K562 (cell line): ENCODE measurements around the gene RAI1. TPM values are rescaled to one million over a fixed set of nuclear protein-coding genes. Genes with fewer than 3 reads are reported as not detected.
A peak's percentile ranks its signal among the peaks of the same experiment; 100 is the strongest.

ENCODE experiments used
- ATAC-seq: fragments of 200-7000 bp; cut with Tn5 transposase; 3 replicates; pipeline ENCODE4 v1.9.1; 2020; ENCODE audit warnings: moderate library complexity
- BruUV-seq: library from RNA; stranded (reverse); fragments of 400-500 nt; replicated peaks from 2 replicates; lab custom pipeline; 2021; lab: Mats Ljungman, UMichigan
- CTCF ChIA-PET: fragments of 300-600 bp; formaldehyde crosslinking; extraction: SDS; loops from one replicate; lab custom pipeline; 2021; ENCODE audit warnings: low intra/inter-chr PET ratio; lab: Yijun Ruan, JAX
- POLR2A ChIA-PET: fragments of 300-600, 350-650 bp; sonication (Branson Sonifier 250); formaldehyde crosslinking; extraction: SDS; loops from one replicate; lab custom pipeline; 2021; ENCODE audit warnings: antibody characterized with exemption, inconsistent platforms; lab: Yijun Ruan, JAX
- DNase-seq, 4 experiments: peaks; one replicate each; pipeline versions ENCODE4 v3.0.0 to v3.0.0-alpha.2; 2011 to 2018; ENCODE audit warnings: low spot score in 3 of 4, mixed read lengths in 3 of 4; ENCODE audit errors: extremely low read depth in 1 of 4
- FAIRE-seq: peaks from 2 replicates; lab custom pipeline; 2011; peaks lifted over from hg19 to GRCh38; lab: Jason Lieb, UNC
- H2AFZ ChIP-seq: 2 replicates; pipeline ENCODE4 v1.6.0; 2011; ENCODE audit warnings: low read depth, low read length, control low read depth, inconsistent platforms
- H3K27ac ChIP-seq: fragments of 200-600 bp; 3 replicates; pipeline ENCODE4 v1.8.0; 2011; ENCODE audit warnings: low read depth, mild to moderate bottlenecking, control low read depth, inconsistent platforms, low read length, moderate library complexity, mixed read lengths; ENCODE audit errors: extremely low read depth
- H3K27me3 ChIP-seq, 2 experiments: fragments of 300-600 bp in 1 of 2; 2 replicates in 1 of 2; 3 replicates in 1 of 2; pipeline versions ENCODE4 v1.6.0 to v1.8.0; 2011; ENCODE audit warnings: inconsistent platforms in 2 of 2, low read length in 2 of 2, mild to moderate bottlenecking in 1 of 2, mixed read lengths in 1 of 2, moderate library complexity in 1 of 2; ENCODE audit not compliant: control insufficient read depth in 2 of 2, insufficient read depth in 2 of 2
- H3K36me3 ChIP-seq: fragments of 300-600 bp; 3 replicates; pipeline ENCODE4 v1.8.0; 2011; ENCODE audit warnings: mild to moderate bottlenecking, low read length, inconsistent platforms; ENCODE audit not compliant: control insufficient read depth, insufficient read depth
- H3K4me1 ChIP-seq, 2 experiments: fragments of 200-600 bp in 1 of 2; replicated peaks in 1 of 2; 2 replicates in 1 of 2; 3 replicates in 1 of 2; pipeline versions ENCODE4 v1.5.1 to v1.8.0; 2011; ENCODE audit warnings: inconsistent platforms in 2 of 2, low read length in 2 of 2, mild to moderate bottlenecking in 1 of 2, mixed read lengths in 1 of 2, moderate library complexity in 1 of 2; ENCODE audit not compliant: control insufficient read depth in 2 of 2, insufficient read depth in 2 of 2
- H3K4me2 ChIP-seq: 2 replicates; pipeline ENCODE4 v1.6.1; 2011; ENCODE audit warnings: low read length, control low read depth, inconsistent platforms, mixed read lengths; ENCODE audit not compliant: insufficient read depth
- H3K4me3 ChIP-seq: fragments of 200-600 bp; sonication (generic), shearing (Covaris generic); 2 replicates; pipeline ENCODE4 v1.5.1; 2016; ENCODE audit warnings: control low read depth, inconsistent platforms
- H3K79me2 ChIP-seq: fragments of 200-600 bp; 3 replicates; pipeline ENCODE4 v1.8.0; 2011; ENCODE audit warnings: low read length, inconsistent platforms; ENCODE audit not compliant: control insufficient read depth, insufficient read depth
- H3K9ac ChIP-seq, 2 experiments: 2 replicates each; pipeline versions ENCODE4 v1.6.0 to v1.6.1; 2011; ENCODE audit warnings: low read depth in 2 of 2, low read length in 2 of 2, control low read depth in 1 of 2, inconsistent platforms in 1 of 2, mild to moderate bottlenecking in 1 of 2, mixed read lengths in 1 of 2; ENCODE audit not compliant: insufficient read depth in 1 of 2
- H3K9me1 ChIP-seq: one replicate; pipeline ENCODE4 v1.6.0; 2011; ENCODE audit warnings: inconsistent platforms, mild to moderate bottlenecking, low read length, moderate library complexity; ENCODE audit not compliant: control insufficient read depth, insufficient read depth
- H3K9me3 ChIP-seq: replicated peaks from 2 replicates; pipeline ENCODE4 v1.5.1; 2011; ENCODE audit warnings: low read depth, low read length, inconsistent platforms; ENCODE audit not compliant: control insufficient read depth, insufficient read depth
- H4K20me1 ChIP-seq: replicated peaks from 2 replicates; pipeline ENCODE4 v1.6.1; 2011; ENCODE audit warnings: low read length, inconsistent platforms, mixed read lengths; ENCODE audit not compliant: control insufficient read depth, insufficient read depth
- ELF2 ChIP-seq: fragments of 250-450 bp; sonication (Bioruptor Pico); IDR thresholded peaks from 2 replicates; pipeline ENCODE4 v1.5.0; 2021; ENCODE audit warnings: mild to moderate bottlenecking
- NELFE ChIP-seq: IDR thresholded peaks from 2 replicates; pipeline ENCODE4 v1.6.1; 2011; ENCODE audit warnings: mild to moderate bottlenecking; ENCODE audit not compliant: insufficient read depth, insufficient read length
- NFRKB ChIP-seq: fragments of 450-650 bp; IDR thresholded peaks from 2 replicates; pipeline ENCODE4 v1.6.1; 2016; ENCODE audit warnings: low read depth
- RBFOX2 ChIP-seq: fragments of 200-400 bp; formaldehyde crosslinking; IDR thresholded peaks from 2 replicates; pipeline ENCODE4 v1.6.1; 2017; ENCODE audit warnings: low read depth, mild to moderate bottlenecking, low read length, moderate library complexity
- ZFP30 ChIP-seq: fragments of 250-450 bp; sonication (Bioruptor Pico); IDR thresholded peaks from 2 replicates; pipeline ENCODE4 v1.8.0; 2022; ENCODE audit warnings: moderate library complexity, mild to moderate bottlenecking, inconsistent platforms, borderline replicate concordance
- WGBS: fragments of 100-300 bp; shearing (Covaris generic); methylation state at CpG from one replicate; pipeline ENCODE4 v1.1.6; 2016; ENCODE audit warnings: low coverage, mixed read lengths; ENCODE audit not compliant: insufficient coverage; ENCODE audit errors: missing lambda C conversion rate; 5-methylcytosine and 5-hydroxymethylcytosine counted together
- in situ Hi-C: fragments of 300-500 bp; cut with MboI; formaldehyde crosslinking; loops from 4 replicates; pipeline ENCODE4 v1.15.0; 2018; ENCODE audit warnings: inconsistent platforms, mixed read lengths
- intact Hi-C: fragments of 100-400 bp; cut with micrococcal nuclease; formaldehyde crosslinking; loops from 2 replicates; pipeline ENCODE4 v1.14.2; 2022
- polyA plus RNA-seq, 8 experiments: library from polyadenylated mRNA; depleted of rRNA in 4 of 8; stranded (reverse) in 5 of 8; unstranded in 3 of 8; fragments of >200 nt; fragmentation: Nextera tagmentation in 2 of 8; fragmentation: Illumina TruSeq in 1 of 8; extraction: Ambion mirVana in 2 of 8; extraction: Trizol in 1 of 8; gene quantifications; 2 replicates each; pipeline versions ENCODE4 v1.2.1 to v1.2.3, GENCODE V29; 2011 to 2014; ENCODE audit warnings: inconsistent platforms in 1 of 8, missing spikeins in 1 of 8
- total RNA-seq, 7 experiments: library from RNA; depleted of rRNA in 6 of 7; stranded (reverse); fragments of >200 nt in 6 of 7; fragmentation: Illumina TruSeq in 2 of 7; extraction: Trizol in 2 of 7; gene quantifications; 2 replicates each; pipeline versions ENCODE4 v1.2.1 to v1.2.3, GENCODE V29; 2011 to 2021; ENCODE audit warnings: low replicate concordance in 1 of 7
- TF ChIP-seq, protein P1 (sequence below): sonication (generic); formaldehyde crosslinking; IDR thresholded peaks from 2 replicates; pipeline ENCODE4 v1.8.1; 2022; ENCODE audit warnings: missing genetic modification reagents
- TF ChIP-seq, protein P2 (sequence below): fragments of 250-450 bp; sonication (Bioruptor Pico); IDR thresholded peaks from 2 replicates; pipeline ENCODE4 v1.8.0; 2022; ENCODE audit warnings: inconsistent platforms
- TF ChIP-seq, protein P3 (sequence below): fragments of 450-650 bp; conservative IDR thresholded peaks from 2 replicates; pipeline ENCODE4 v1.6.1; 2016; ENCODE audit warnings: missing genetic modification characterization, low read depth, mild to moderate bottlenecking, missing compliant biosample characterization, moderate library complexity
- TF ChIP-seq, protein P4 (sequence below): fragments of 450-650 bp; IDR thresholded peaks from 2 replicates; pipeline ENCODE4 v1.6.1; 2014; ENCODE audit warnings: low read depth, mild to moderate bottlenecking, moderate library complexity, borderline replicate concordance

Gene RAI1
- total and polyA plus RNA-seq, 9 of the 15 experiments (the other 6 are each of a cell fraction or from before 2014, with no cell fraction given) = 0.68 to 19.9 (median 5.5) TPM

DNA sequence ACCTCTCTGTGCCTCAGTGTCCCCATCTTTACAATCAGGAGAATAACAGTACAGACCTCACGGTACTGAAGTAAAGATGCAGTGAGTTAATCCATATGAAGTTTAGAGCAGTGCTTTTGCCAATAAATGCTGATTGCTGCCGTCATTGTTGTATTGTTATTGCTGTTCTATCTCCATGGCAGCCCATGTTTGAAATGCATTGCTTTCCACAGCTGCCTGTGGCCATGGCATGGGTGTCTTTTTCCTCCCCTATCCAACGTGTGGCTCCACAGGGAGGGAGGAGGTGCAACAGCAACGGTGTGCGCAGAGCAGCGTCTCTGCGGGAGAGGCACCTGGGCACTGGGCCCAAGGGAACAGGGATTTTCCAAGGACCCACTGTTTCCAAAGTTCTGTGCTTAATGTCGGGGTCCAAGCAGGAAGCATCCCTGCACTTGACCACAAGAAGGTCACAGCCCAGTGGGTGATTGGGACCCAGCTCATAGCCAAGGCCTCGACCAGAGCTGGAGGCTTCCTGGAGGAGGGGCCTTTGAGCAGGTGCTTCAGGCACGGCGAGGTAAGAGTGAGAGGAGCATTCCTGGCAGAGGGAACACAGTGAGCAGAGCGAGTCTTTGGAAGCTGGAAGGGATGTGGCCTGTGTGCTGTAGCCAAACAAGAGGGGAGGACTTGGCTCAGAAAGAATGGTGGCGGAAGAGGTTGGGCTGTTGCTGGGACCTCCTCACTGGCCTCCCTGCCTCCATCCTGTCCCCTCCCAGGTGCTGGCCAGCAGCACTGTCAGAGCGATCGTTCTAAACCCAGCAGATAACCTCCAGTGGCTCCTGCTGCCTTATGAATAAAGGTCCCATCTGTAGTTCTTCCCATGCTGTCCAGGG lies 3.9 kb downstream of the RAI1 start:
- POLR2A ChIA-PET = interaction anchor here (0.6 to 1.2 kb wide), 3 partner anchors 8 to 91 kb away, joined by 3 to 6 read pairs (median 3); no protein-coding TSS in a partner anchor
- Histone ChIP-seq H3K4me3 (no peak overlapping the region), H3K36me3 (peaks cover 23% of the 10 kb centered on the region; the same call in 2 of the 3 replicates), H3K4me1 (peaks cover 22 to 47% of the 10 kb centered on the region in 2 experiments), H3K27me3 (no peaks in the 10 kb centered on the region), H2AFZ (no peak overlapping the region), H4K20me1 (peaks cover 14% of the 10 kb centered on the region), H3K27ac (peak overlapping the region; percentile 41; the same call in 2 of the 3 replicates), H3K9me3 (no peaks in the 10 kb centered on the region), H3K9ac (peak overlapping the region; percentile 25 to 87; a peak in 2 of 4 replicates), H3K79me2 (peaks cover 69% of the 10 kb centered on the region), H3K4me2 (peak overlapping the region; percentile 58), H3K9me1 (no peaks in the 10 kb centered on the region)
- no peak for FAIRE-seq
- no peak for ATAC-seq
- WGBS = 71% methylated on average over 7 of the region's 15 CpGs
- in situ Hi-C loops (no loop called here), intact Hi-C loops (loop anchor here (5.0 to 10.0 kb wide), 3 partner anchors 100 to 352 kb away; partner anchors contain the start of genes ATPAF2 and GID4)
- no TSS peak for BruUV-seq
- CTCF ChIA-PET = interaction anchor here (0.6 kb wide), 1 partner anchor 348 kb away, joined by 3 read pairs; no protein-coding TSS in a partner anchor
- TF ChIP-seq ELF2 = no peak
- TF ChIP-seq, protein P1, sequence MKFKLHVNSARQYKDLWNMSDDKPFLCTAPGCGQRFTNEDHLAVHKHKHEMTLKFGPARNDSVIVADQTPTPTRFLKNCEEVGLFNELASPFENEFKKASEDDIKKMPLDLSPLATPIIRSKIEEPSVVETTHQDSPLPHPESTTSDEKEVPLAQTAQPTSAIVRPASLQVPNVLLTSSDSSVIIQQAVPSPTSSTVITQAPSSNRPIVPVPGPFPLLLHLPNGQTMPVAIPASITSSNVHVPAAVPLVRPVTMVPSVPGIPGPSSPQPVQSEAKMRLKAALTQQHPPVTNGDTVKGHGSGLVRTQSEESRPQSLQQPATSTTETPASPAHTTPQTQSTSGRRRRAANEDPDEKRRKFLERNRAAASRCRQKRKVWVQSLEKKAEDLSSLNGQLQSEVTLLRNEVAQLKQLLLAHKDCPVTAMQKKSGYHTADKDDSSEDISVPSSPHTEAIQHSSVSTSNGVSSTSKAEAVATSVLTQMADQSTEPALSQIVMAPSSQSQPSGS (CRISPR knock-in tag) = no peak
- TF ChIP-seq NELFE = no peak
- TF ChIP-seq, protein P2, sequence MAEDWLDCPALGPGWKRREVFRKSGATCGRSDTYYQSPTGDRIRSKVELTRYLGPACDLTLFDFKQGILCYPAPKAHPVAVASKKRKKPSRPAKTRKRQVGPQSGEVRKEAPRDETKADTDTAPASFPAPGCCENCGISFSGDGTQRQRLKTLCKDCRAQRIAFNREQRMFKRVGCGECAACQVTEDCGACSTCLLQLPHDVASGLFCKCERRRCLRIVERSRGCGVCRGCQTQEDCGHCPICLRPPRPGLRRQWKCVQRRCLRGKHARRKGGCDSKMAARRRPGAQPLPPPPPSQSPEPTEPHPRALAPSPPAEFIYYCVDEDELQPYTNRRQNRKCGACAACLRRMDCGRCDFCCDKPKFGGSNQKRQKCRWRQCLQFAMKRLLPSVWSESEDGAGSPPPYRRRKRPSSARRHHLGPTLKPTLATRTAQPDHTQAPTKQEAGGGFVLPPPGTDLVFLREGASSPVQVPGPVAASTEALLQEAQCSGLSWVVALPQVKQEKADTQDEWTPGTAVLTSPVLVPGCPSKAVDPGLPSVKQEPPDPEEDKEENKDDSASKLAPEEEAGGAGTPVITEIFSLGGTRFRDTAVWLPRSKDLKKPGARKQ (CRISPR knock-in tag) = no peak
- no peak for TF ChIP-seq ZFP30
- TF ChIP-seq, protein P3, sequence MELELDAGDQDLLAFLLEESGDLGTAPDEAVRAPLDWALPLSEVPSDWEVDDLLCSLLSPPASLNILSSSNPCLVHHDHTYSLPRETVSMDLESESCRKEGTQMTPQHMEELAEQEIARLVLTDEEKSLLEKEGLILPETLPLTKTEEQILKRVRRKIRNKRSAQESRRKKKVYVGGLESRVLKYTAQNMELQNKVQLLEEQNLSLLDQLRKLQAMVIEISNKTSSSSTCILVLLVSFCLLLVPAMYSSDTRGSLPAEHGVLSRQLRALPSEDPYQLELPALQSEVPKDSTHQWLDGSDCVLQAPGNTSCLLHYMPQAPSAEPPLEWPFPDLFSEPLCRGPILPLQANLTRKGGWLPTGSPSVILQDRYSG (tag) = no peak
- TF ChIP-seq NFRKB = no peak
- 0 out of 2 replicates have a peak, but pooled peaks have one; percentile 9 for TF ChIP-seq RBFOX2
- TF ChIP-seq, protein P4, sequence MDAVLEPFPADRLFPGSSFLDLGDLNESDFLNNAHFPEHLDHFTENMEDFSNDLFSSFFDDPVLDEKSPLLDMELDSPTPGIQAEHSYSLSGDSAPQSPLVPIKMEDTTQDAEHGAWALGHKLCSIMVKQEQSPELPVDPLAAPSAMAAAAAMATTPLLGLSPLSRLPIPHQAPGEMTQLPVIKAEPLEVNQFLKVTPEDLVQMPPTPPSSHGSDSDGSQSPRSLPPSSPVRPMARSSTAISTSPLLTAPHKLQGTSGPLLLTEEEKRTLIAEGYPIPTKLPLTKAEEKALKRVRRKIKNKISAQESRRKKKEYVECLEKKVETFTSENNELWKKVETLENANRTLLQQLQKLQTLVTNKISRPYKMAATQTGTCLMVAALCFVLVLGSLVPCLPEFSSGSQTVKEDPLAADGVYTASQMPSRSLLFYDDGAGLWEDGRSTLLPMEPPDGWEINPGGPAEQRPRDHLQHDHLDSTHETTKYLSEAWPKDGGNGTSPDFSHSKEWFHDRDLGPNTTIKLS = no peak
- no peak for DNase-seq
